H1 (cell line): ENCODE results near the gene OSBPL3. TPM values are rescaled to one million over a fixed set of nuclear protein-coding genes. Genes with fewer than 3 reads are reported as not detected.

ENCODE experiments used
- CHD7 ChIP-seq: fragments of 300-600 bp; sonication (generic); IDR thresholded peaks from 2 replicates; pipeline ENCODE4 v1.7.1; 2012; ENCODE audit warnings: low read length, moderate library complexity, mild to moderate bottlenecking, inconsistent platforms; ENCODE audit not compliant: insufficient replicate concordance
- CTCF ChIP-seq, 3 experiments: IDR thresholded peaks; 1 replicate in 2 of 3; 2 replicates in 1 of 3; pipeline versions ENCODE4 v1.5.1 to v1.6.1; 2011; ENCODE audit warnings: low read length in 3 of 3, mild to moderate bottlenecking in 3 of 3, inconsistent platforms in 2 of 3, low read depth in 1 of 3, moderate library complexity in 1 of 3; ENCODE audit not compliant: insufficient read depth in 1 of 3; ENCODE audit errors: control extremely low read depth in 1 of 3
- JUND ChIP-seq: IDR thresholded peaks from 2 replicates; pipeline ENCODE4 v1.6.1; 2011; ENCODE audit warnings: mild to moderate bottlenecking, improper control_type of control experiment, low read length
- polyA plus RNA-seq, 7 experiments: library from polyadenylated mRNA; depleted of rRNA in 3 of 7; stranded (reverse) in 5 of 7; unstranded in 2 of 7; fragments of >200 nt in 5 of 7; fragments of 200-250 nt in 2 of 7; gene quantifications; 1 replicate in 5 of 7; 2 replicates in 1 of 7; 4 replicates in 1 of 7; pipeline versions ENCODE4 v1.2.1 to v1.2.3, GENCODE V29; 2011 to 2013; ENCODE audit warnings: missing spikeins in 2 of 7, mixed read lengths in 2 of 7
- total RNA-seq: library from RNA; stranded (reverse); fragmentation: NEBNext Ultra II Directional; extraction: Animal tissue kit (Norgen Biotek cat#: 25700); gene quantifications from 2 replicates; pipeline ENCODE4 v1.2.1, GENCODE V29; 2021

OSBPL3 gene
- total and polyA plus RNA-seq, 2 of the 8 experiments (the other 6 are each of a cell fraction or from before 2014, with no cell fraction given), result 2.8 to 13.9 TPM

GRCh38 chr7:24972991-24973390 lies 7.0 kb downstream of the OSBPL3 start (continued):
- TF ChIP-seq CHD7 (no peak), JUND (no peak), CTCF (IDR thresholded peaks at IDR 0.05; ENCODE audit: control extremely low read depth in 1 of 3, insufficient read depth in 1 of 3, low read depth in 1 of 3, low read length in 3 of 3) (no peak)
- TF ChIP-seq, all 59 proteins: peak for 0
